Activated naive CD8-positive, alpha-beta T cell treated with anti-CD3 and anti-CD28 coated beads, Interleukin-2, amount 50 U/mL, for 24 hours (primary cell): Measurements from ENCODE around the gene LSG1.
"Not testable (repeated sequence)": the region's sequence is repeated elsewhere in the genome, so short reads cannot be mapped to it uniquely, and the experiment has no call there.

Experiments
- ATAC-seq: fragments of 150-1000 bp; cut with Tn5 transposase; one replicate; pipeline ENCODE4 v1.10.0; 2021
- DNase-seq: peaks from one replicate; pipeline ENCODE4 v3.0.0; 2021
- H3K27ac Mint-ChIP-seq: one replicate; pipeline ENCODE4 v1.8.0; 2021; ENCODE audit warnings: mild to moderate bottlenecking, mixed read lengths
- H3K27me3 Mint-ChIP-seq: one replicate; pipeline ENCODE4 v1.8.0; 2021; ENCODE audit warnings: mixed read lengths
- H3K36me3 Mint-ChIP-seq: one replicate; pipeline ENCODE4 v1.8.0; 2021; ENCODE audit warnings: low read depth, mixed read lengths
- H3K4me1 Mint-ChIP-seq: one replicate; pipeline ENCODE4 v1.8.0; 2021; ENCODE audit warnings: mixed read lengths
- H3K4me3 Mint-ChIP-seq: one replicate; pipeline ENCODE4 v1.8.0; 2021; ENCODE audit warnings: mild to moderate bottlenecking, moderate library complexity, mixed read lengths
- H3K9me3 Mint-ChIP-seq: one replicate; pipeline ENCODE4 v1.8.0; 2021; ENCODE audit warnings: mixed read lengths

The LSG1 gene

DNA sequence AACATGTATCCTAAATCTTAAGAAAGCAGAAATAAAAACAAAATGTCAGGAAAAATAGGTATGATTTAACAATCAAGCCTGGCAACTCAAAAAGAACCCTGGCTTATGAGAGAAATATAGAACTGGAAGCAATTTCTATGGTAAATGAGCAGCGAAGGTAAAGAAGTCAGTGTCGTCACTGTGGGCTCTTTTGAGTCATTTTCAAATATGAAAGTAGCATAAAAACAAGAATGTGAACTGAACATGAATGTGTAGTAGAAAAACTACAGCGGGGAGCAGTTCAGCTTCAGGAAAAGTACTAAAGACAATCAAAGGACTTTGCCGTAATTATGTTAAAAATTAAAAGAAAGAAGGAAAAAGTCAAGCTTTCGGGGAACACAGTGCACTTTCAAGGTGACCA lies 17.5 kb downstream of the LSG1 start:
- ATAC-seq (peak; percentile 54), DNase-seq (no peak)
- no peaks in the 10 kb centered on the region for H3K9me3 Mint-ChIP-seq
- peak overlapping the region; percentile 63 for H3K27ac Mint-ChIP-seq
- no peak overlapping the region for H3K4me3 Mint-ChIP-seq
- peaks cover 16% of the 10 kb centered on the region for H3K4me1 Mint-ChIP-seq
- peaks cover 64% of the 10 kb centered on the region for H3K36me3 Mint-ChIP-seq
- no peaks in the 10 kb centered on the region for H3K27me3 Mint-ChIP-seq

DNA sequence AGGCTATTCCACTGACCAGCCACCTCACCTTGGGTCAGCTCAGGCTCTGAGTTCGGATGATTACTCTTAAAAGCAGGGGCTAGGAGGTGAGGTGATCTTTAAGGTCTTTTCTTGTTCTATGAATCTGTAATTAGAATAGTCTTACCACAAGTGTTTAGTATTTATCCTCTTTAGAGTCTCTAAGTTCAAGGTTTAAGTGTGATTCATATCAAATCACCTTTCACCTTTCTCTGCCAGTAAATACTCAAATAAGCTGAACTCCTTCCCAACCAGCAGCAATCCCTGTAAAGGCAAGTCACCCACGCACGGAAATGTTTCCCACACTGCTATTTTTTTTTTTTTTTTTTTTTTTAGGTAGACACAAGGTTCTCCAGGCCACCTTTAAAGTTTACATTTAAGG lies 24.2 kb downstream of the LSG1 start:
- Mint-ChIP-seq H3K27me3 (no peaks in the 10 kb centered on the region), H3K4me1 (no peaks in the 10 kb centered on the region), H3K4me3 (no peak overlapping the region), H3K27ac (no peak overlapping the region), H3K9me3 (no peaks in the 10 kb centered on the region), H3K36me3 (peaks cover 62% of the 10 kb centered on the region)
- ATAC-seq: no peak
- DNase-seq: no peak

DNA sequence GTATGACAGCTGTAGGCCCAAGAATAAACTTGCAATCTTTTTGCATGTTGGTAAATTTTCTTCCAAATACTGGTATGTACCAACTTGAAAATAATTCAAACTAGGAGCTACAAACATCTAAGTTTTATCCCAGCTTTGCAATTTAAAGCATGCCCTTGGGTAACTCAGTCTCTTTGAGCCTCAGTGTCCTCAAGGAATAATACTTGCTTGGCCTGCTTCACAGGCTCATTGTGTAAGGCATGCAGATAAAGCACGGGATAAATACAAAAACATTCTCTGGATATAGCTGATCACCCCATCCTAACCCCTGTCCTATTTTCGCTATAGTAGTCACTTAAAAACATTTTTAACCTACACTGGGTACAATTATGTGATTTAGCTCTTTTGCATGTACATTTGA lies 29.2 kb downstream of the LSG1 start:
- Mint-ChIP-seq H3K4me1 (no peaks in the 10 kb centered on the region), H3K36me3 (peaks cover 49% of the 10 kb centered on the region), H3K9me3 (no peaks in the 10 kb centered on the region), H3K27ac (no peak overlapping the region), H3K4me3 (no peak overlapping the region), H3K27me3 (no peaks in the 10 kb centered on the region)
- no peak for DNase-seq
- no peak for ATAC-seq

DNA sequence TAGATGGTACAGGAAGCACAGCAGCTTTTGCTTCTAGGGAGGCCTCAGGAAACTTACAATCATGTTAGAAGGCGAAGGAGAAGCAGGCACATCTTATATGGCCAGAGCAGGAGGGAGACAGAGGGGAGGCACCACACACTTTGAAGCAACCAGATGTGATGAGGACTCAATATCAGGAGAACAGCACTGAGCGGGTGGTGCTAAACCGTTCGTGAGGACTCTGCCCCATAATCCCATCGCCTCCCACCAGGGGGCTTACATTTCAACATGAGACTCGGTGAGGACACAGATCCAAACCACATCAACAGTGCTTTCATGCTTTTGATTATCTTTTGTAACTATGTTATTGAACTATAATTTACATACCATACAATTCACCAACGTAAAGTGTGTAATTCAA lies 31.2 kb downstream of the LSG1 start:
- H3K4me1 Mint-ChIP-seq: no peaks in the 10 kb centered on the region
- H3K27ac Mint-ChIP-seq: no peak overlapping the region
- no peaks in the 10 kb centered on the region for H3K27me3 Mint-ChIP-seq
- ATAC-seq (peak; percentile 49), DNase-seq (peak; percentile 30)
- H3K4me3 Mint-ChIP-seq: no peak overlapping the region
- H3K9me3 Mint-ChIP-seq: no peaks in the 10 kb centered on the region
- H3K36me3 Mint-ChIP-seq: peaks cover 41% of the 10 kb centered on the region

DNA sequence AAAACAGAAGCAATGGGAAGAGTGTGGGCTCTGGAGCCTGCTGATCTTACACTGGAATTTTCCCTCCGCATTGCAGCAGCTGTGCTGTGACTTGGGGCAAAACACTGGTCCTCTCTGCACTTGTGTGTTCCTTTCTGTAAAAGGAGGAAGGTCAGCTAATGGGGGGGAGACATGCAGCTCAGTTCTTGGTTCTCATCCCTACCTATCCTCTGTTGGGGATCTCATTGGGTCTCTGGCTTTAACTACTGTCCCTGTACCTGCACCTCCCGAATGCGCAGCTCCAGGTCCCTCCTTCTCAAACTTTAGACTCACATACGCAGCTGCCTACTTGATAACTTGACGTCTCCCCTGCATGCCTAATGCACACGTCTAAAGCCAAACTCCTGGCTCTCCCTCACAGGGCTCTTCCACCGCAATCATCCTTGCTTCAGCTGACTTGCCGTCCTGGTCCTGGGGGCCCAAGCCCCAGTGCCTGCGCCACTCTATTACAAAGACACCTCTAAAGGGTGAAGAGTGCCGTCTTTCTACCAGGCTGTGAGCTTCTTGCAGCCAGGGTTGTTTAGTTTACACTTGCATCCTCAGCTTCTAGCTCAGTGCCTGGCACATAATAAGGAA lies 32.9 kb downstream of the LSG1 start:
- DNase-seq (no peak), ATAC-seq (no peak)
- Mint-ChIP-seq H3K27ac (no peak overlapping the region), H3K36me3 (peaks cover 30% of the 10 kb centered on the region), H3K9me3 (no peaks in the 10 kb centered on the region), H3K4me3 (no peak overlapping the region), H3K27me3 (no peaks in the 10 kb centered on the region), H3K4me1 (no peaks in the 10 kb centered on the region)

DNA sequence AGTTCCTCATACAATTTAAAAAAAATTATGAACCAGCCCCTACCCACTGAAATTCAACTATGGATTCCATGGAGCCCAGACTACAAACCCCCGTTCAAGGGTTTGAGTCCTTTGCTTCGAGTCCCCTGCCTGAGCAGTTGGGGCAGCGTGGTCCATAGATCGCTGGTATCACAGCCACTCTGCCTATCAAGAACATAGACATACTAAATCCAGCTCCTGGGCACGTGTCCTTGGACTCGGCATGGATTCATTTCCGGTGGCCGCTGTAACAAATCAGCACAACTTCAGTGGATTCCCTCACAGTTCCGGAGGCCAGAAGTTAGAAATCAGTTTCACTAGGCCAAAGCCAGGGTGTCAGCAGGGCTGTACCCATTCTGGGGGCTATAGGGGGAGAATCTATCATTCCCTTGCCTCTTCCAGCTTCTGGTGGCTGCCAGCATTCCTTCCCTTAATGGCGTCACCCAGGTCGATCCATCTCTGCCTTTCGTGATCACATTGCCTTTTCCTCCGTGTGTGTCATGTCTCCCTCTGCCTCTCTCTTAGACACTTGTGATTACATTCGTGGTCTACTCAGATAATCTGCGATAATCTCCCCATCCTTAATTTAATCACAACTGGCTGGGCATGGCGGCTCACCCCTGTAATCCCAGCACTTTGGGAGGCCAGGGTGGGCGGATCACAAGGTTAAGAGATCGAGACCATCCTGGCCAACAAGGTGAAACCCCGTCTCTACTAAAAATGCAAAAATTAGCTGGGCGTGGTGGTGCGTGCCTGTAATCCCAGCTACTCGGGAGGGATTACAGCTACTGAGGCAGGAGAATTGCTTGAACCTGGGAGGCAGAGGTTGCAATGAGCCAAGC lies 34.2 kb downstream of the LSG1 start:
- no peaks in the 10 kb centered on the region for H3K27me3 Mint-ChIP-seq
- H3K36me3 Mint-ChIP-seq: peaks cover 18% of the 10 kb centered on the region
- DNase-seq: no peak
- H3K4me3 Mint-ChIP-seq: no peak overlapping the region
- H3K27ac Mint-ChIP-seq: no peak overlapping the region
- no peak for ATAC-seq
- no peaks in the 10 kb centered on the region for H3K9me3 Mint-ChIP-seq
- H3K4me1 Mint-ChIP-seq: peaks cover 3% of the 10 kb centered on the region

DNA sequence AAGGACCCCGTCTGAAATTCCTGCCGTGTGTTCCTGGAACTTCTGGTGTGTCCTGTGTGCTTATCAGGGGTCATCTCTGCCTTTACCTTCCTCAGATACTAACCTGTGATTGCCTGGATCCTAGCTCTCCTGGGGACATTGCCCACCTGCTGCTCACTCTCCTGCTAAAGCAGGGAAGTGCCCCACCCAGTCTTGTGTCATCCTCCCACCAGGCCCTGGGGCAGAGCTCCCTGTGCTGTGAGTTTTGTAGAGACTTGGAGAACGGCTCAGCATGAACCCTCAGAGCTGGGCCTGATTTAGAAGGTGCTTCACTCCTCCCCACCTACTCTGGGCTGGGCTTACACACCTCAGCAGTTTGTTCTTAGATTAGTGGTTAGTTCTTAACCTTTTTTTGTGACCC lies 34.9 kb downstream of the LSG1 start:
- H3K4me3 Mint-ChIP-seq: no peak overlapping the region
- H3K27ac Mint-ChIP-seq: no peak overlapping the region
- DNase-seq: no peak
- no peak for ATAC-seq
- H3K4me1 Mint-ChIP-seq: peaks cover 7% of the 10 kb centered on the region
- peaks cover 15% of the 10 kb centered on the region for H3K36me3 Mint-ChIP-seq
- no peaks in the 10 kb centered on the region for H3K27me3 Mint-ChIP-seq
- H3K9me3 Mint-ChIP-seq: no peaks in the 10 kb centered on the region

DNA sequence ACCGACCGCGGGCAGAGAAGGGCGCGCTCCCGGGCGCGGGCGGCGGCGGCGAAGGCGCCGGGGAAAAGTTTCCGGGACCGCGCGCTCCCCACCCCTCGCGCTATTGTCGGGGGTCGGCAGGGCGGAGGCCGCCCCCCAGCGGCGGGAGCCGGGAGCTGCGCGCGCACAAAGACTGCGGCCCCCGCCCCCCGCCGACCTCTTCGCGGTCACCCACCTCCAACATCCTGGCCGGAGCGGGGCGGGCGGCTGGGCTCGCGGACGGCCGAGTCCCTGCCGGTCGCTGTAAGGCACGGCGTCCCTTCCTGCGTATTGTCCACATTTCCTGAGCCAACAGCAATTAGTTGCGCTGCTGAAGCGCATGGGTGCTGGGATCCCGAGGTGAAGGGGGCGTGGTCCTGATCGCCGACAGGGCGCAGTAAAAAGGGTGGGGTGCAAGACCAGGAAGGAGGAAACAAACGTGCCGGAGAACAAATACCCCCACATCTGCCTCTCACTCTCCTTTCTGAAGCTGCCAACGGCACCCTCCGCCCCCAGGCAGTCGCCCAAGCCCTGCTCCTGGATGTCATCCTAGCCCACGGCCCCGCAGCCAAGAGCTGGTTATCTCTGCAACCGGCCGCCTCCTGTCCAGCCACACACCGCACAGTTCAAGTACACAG lies 38.5 kb downstream of the LSG1 start, which contains the start of gene TMEM44:
Gene TMEM44 (minus strand): TSS at position 71 of the 656 bp plus-strand sequence. CDS start 204 bp downstream, outside the sequence.
- ATAC-seq: peak; percentile 81

DNA sequence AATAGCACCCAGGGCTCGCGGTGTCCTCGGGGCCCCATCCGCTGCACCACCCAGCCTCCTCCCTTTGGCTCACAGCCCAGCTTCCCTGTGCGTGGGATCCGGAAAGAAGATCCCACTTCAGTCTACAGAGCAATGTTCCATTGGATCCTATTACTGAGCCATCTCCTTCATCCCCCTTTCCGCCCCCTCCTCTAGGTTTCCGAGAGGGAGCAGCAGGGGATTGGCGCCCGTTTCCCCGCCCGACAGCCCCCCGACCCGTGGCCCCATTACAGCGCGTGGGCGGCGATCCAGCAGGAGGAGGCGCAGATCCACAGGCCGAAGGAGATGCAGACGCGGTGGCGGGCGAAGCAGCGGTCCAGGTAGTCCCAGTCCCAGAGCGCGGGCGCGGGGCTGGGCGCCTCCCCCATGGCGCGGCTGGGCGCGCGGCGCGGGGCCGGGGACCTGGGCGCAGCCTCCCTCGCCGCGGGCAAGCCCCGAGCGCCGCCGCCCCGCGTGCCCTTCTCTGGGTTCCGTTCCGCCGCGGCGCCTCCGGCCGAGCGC lies 39.1 kb downstream of the LSG1 start:
- no peaks in the 10 kb centered on the region for H3K9me3 Mint-ChIP-seq
- DNase-seq (no peak), ATAC-seq (peak; percentile 59)
- peaks cover 7% of the 10 kb centered on the region for H3K4me1 Mint-ChIP-seq
- peak overlapping the region; percentile 42 for H3K27ac Mint-ChIP-seq
- no peaks in the 10 kb centered on the region for H3K36me3 Mint-ChIP-seq
- peak overlapping the region; percentile 78 for H3K4me3 Mint-ChIP-seq
- H3K27me3 Mint-ChIP-seq: no peaks in the 10 kb centered on the region

More for the DNA sequence above, 38.5 kb downstream of the LSG1 start, which contains the start of gene TMEM44:
- H3K27ac Mint-ChIP-seq: peak within 1 kb of the TSS; percentile 42
- H3K36me3 Mint-ChIP-seq: no peaks in the 10 kb centered on the region
- peak; percentile 76 for DNase-seq
- H3K4me3 Mint-ChIP-seq: peak within 1 kb of the TSS; percentile 78
- H3K9me3 Mint-ChIP-seq: no peaks in the 10 kb centered on the region
- H3K4me1 Mint-ChIP-seq: peaks cover 7% of the 10 kb centered on the region
- H3K27me3 Mint-ChIP-seq: no peaks in the 10 kb centered on the region

DNA sequence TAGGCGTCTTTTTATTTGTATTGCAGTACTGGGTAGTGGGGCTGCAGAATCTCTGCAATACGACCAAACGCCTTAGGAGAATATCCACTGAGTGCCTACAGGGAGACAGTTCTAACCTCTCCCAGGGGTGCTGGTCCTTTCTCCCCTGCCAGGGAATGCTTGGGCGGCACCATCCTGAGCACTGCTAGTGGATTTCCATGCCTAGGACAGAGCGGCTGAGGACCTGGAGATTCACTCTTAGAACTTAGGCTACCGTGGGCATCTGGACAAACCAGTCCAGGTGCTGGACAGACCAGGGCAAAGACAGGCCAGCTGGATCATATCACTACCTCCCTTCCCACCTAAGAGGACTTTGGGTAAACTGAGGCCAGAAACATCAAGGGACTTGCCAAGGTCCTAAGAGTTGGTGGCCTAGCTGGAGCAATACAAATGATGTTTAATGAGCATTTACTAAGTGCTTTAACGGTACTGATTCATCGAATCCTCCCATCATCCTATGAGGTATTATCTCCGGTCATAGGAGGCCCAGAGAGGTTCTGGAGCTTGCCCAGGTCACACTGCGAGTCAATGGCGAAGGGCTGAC lies 39.7 kb downstream of the LSG1 start:
- H3K27ac Mint-ChIP-seq: peak overlapping the region; percentile 42
- H3K9me3 Mint-ChIP-seq: no peaks in the 10 kb centered on the region
- no peaks in the 10 kb centered on the region for H3K36me3 Mint-ChIP-seq
- no peaks in the 10 kb centered on the region for H3K27me3 Mint-ChIP-seq
- DNase-seq (no peak), ATAC-seq (no peak)
- H3K4me3 Mint-ChIP-seq: peak overlapping the region; percentile 78
- H3K4me1 Mint-ChIP-seq: peaks cover 7% of the 10 kb centered on the region

DNA sequence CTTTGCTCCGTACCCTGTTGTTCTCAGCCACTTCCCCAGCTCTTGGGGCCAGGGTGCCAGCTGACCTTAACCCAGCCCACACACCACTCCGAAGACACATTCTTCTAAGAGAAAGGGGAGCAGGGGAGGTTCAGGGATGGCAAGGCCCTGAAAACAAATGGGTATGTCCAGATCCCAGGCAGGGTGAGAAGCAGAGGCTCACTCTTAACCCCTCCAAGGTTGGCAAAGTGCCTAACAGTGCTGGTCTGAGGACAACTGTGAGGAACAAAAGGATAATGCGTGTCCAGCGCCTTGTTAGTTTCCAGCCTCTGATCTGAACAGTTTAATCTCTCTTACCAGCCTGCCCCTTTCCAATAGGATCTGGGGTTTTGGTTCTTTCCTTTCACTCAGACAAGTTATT lies 40.3 kb downstream of the LSG1 start:
- Mint-ChIP-seq H3K27me3 (no peaks in the 10 kb centered on the region), H3K4me3 (no peak overlapping the region), H3K27ac (no peak overlapping the region), H3K36me3 (no peaks in the 10 kb centered on the region), H3K4me1 (peaks cover 7% of the 10 kb centered on the region), H3K9me3 (no peaks in the 10 kb centered on the region)
- ATAC-seq (no peak), DNase-seq (no peak)

DNA sequence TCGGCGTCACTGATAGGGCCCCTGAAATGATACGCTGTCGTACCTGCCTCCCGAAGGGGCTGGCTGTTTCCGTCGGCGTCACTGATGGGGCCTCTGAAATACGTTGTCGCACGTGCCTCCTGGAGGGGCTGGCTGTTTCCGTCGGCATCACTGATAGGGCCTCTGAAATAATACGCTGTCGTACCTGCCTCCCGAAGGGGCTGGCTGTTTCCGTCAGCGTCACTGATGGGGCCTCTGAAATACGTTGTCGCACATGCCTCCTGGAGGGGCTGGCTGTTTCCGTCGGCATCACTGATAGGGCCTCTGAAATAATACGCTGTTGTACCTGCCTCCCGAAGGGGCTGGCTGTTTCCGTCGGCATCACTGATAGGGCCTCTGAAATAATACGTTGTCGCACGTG lies 41.3 kb downstream of the LSG1 start:
- not testable (repeated sequence) for H3K27ac Mint-ChIP-seq, H3K36me3 Mint-ChIP-seq, H3K27me3 Mint-ChIP-seq, ATAC-seq, H3K9me3 Mint-ChIP-seq, DNase-seq, H3K4me3 Mint-ChIP-seq, H3K4me1 Mint-ChIP-seq

DNA sequence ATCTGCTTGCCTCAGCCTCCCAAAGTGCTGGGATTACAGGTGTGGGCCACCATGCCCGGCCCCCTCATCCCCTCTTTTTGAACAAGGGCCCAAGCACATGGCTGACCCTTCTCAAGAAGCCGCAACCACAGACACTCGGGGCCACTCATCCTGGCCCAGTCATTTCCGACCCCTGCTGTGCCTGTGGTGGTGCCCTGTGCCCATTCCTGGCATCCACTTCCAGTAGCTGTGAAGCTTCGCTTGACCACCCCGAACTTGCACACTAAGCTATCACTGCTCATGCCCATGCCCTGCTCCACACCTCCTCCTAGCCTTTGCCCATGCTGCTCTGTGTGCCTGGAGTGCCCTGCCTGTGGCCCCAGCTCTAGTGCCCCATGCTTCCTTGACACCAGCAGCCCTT lies 47.0 kb downstream of the LSG1 start:
- ATAC-seq (no peak), DNase-seq (no peak)
- H3K36me3 Mint-ChIP-seq: no peaks in the 10 kb centered on the region
- no peak overlapping the region for H3K4me3 Mint-ChIP-seq
- H3K9me3 Mint-ChIP-seq: no peaks in the 10 kb centered on the region
- H3K27ac Mint-ChIP-seq: no peak overlapping the region
- no peaks in the 10 kb centered on the region for H3K4me1 Mint-ChIP-seq
- H3K27me3 Mint-ChIP-seq: no peaks in the 10 kb centered on the region

DNA sequence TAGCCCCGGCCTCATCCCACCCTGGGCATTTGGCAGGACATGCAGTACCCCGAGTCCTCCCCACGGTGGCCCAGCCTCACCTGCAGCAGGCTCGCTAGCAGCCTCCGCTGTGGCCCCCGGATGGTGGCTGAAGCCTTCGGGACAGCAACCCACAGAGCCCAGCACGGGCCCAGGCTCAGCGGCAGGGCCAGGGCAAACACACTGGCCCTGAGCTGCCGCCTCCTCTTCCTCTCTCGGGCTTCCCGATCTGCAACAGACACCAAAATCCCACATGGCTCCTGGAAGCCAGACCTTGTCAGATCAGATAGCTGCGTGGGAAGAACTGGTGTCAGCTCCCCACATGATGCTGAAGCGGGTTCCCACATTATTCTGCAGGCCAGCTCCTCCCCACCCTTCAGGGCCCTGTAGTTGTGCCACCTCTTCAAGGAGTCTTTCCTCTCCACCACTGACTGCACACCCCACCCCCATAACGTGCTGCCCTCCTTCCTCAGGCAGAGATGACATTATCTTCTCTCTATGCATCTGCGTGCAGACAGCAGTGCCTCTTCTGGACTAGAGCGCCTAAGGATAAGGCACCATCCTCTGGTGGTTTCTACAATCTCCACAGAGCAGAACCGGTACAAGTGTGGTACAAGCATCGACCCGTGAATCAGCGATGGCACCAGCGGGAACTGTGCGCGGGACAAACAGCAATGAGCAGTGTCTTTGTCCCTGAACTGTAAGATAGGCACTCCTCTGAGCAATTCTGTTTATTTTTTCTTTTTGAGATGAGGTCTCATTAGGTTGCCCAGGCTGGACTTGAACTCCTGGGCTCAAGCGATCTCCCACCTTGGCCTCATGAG lies 48.3 kb downstream of the LSG1 start:
- DNase-seq (no peak), ATAC-seq (no peak)
- Mint-ChIP-seq H3K9me3 (no peaks in the 10 kb centered on the region), H3K4me3 (no peak overlapping the region), H3K27ac (no peak overlapping the region), H3K4me1 (no peaks in the 10 kb centered on the region), H3K36me3 (no peaks in the 10 kb centered on the region), H3K27me3 (no peaks in the 10 kb centered on the region)
